Endothelial cell of umbilical vein (primary cell): ENCODE data around the gene TCF7L2.

Source experiments
- CTCF ChIP-seq, 2 donors: IDR thresholded peaks; 1 replicate in 1 of 2; 2 replicates in 1 of 2; pipeline ENCODE4 v1.5.1; 2011; ENCODE audit warnings: low read length in 2 of 2, mild to moderate bottlenecking in 2 of 2, moderate library complexity in 2 of 2, control low read depth in 1 of 2, inconsistent platforms in 1 of 2, low read depth in 1 of 2; ENCODE audit not compliant: insufficient read depth in 1 of 2; ENCODE audit errors: extremely low read depth in 1 of 2
- EZH2 ChIP-seq: IDR thresholded peaks from 2 replicates; pipeline ENCODE4 v1.6.1; 2012; ENCODE audit warnings: borderline replicate concordance, low read depth, mild to moderate bottlenecking, moderate library complexity, low read length, inconsistent platforms; ENCODE audit not compliant: severe bottlenecking
- JUN ChIP-seq: IDR thresholded peaks from 2 replicates; pipeline ENCODE4 v1.6.1; 2011; ENCODE audit warnings: borderline replicate concordance, low read depth; ENCODE audit not compliant: insufficient read length, insufficient read depth
- POLR2A ChIP-seq: IDR thresholded peaks from 2 replicates; pipeline ENCODE4 v1.6.1; 2012; ENCODE audit warnings: low read depth, mild to moderate bottlenecking, control low read depth, low read length
- TF ChIP-seq, protein P1 (sequence below): IDR thresholded peaks from 2 replicates; pipeline ENCODE4 v1.6.1; 2011; ENCODE audit not compliant: insufficient read depth, insufficient read length

- TF ChIP-seq POLR2A = no peak
- TF ChIP-seq CTCF (IDR thresholded peaks at IDR 0.05; ENCODE audit: extremely low read depth in 1 of 2, insufficient read depth in 1 of 2, low read depth in 1 of 2, low read length in 2 of 2) = no peak
- TF ChIP-seq EZH2 = no peak
- TF ChIP-seq JUN = no peak
- TF ChIP-seq, protein P1, sequence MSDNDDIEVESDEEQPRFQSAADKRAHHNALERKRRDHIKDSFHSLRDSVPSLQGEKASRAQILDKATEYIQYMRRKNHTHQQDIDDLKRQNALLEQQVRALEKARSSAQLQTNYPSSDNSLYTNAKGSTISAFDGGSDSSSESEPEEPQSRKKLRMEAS = no peak
Observed at GRCh38 chr10:112926906-112927688, 22.9 kb upstream of the TCF7L2 start.
